LNCAP (cell line): Measurements from ENCODE around the gene FLVCR1.

Experiments used
- TF ChIP-seq, protein P1 (sequence below): fragments of 450-650 bp; IDR thresholded peaks from 2 replicates; pipeline ENCODE4 v1.5.1; 2017; ENCODE audit warnings: mild to moderate bottlenecking

Gene FLVCR1

GRCh38 chr1:212928323-212929291, 70.5 kb downstream of the FLVCR1 start:
- TF ChIP-seq, protein P1, sequence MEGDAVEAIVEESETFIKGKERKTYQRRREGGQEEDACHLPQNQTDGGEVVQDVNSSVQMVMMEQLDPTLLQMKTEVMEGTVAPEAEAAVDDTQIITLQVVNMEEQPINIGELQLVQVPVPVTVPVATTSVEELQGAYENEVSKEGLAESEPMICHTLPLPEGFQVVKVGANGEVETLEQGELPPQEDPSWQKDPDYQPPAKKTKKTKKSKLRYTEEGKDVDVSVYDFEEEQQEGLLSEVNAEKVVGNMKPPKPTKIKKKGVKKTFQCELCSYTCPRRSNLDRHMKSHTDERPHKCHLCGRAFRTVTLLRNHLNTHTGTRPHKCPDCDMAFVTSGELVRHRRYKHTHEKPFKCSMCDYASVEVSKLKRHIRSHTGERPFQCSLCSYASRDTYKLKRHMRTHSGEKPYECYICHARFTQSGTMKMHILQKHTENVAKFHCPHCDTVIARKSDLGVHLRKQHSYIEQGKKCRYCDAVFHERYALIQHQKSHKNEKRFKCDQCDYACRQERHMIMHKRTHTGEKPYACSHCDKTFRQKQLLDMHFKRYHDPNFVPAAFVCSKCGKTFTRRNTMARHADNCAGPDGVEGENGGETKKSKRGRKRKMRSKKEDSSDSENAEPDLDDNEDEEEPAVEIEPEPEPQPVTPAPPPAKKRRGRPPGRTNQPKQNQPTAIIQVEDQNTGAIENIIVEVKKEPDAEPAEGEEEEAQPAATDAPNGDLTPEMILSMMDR = no peak

DNA sequence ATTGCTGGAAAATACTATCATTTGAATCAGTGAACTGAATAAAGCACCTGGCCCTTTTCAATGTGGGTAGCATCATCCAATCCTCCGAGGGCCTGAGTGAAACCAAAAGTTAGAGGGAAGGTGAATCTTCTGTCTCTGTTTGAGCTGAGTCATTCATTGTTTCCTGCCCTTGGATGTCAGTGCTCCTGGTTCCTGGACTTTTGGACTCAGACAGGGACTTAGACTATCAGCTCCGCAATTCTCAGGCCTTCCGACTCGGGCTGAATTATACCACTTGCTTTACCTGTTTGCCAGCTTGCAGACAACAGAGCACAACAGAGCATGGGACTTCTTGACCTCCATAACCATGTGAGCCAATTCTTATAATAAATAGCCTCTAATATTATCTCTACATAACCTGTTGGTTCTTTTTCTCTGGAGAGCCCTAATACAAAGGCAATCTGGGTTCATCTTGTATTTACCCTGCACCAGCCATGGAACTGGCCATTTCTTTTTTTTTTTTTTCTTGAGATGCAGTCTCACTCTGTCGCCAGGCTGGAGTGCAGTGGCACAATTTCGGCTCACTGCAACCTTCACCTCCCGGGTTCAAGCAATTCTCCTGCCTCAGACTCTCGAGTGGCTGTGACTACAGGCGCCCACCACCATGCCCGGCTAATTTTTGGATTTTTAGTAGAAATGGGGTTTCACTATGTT, 73.1 kb downstream of the FLVCR1 start:
- TF ChIP-seq, protein P1 = no peak

GRCh38 chr1:212933815-212934471, 75.9 kb downstream of the FLVCR1 start:
- TF ChIP-seq, protein P1 = no peak

- TF ChIP-seq, protein P1 = no peak
Observed at GRCh38 chr1:212935387-212935981, 77.4 kb downstream of the FLVCR1 start.

- TF ChIP-seq, protein P1 = no peak
Observed at GRCh38 chr1:212937034-212937433, 79.0 kb downstream of the FLVCR1 start.

DNA sequence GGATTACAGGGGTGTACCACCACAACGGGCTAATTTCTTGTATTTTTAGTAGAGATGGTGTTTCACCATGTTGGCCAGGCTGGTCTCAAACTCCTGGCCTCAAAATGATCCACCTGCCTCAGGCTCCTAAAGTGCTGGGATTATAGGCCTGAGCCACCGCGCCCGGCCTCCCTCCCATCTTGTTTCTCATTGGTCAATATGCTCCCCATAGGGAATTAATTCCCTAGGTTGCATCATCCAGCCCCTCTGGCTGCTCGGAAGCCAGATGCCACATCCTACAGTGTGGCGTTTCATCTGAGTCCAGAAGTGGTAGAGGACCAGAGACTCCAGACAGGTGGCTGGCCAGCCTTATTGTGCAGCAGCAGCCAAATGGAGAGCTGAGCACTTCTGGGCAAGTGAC, 80.8 kb downstream of the FLVCR1 start:
- TF ChIP-seq, protein P1 = no peak

GRCh38 chr1:212941452-212941851, 83.4 kb downstream of the FLVCR1 start:
- TF ChIP-seq, protein P1 = no peak
